G401.6 (cell line): ENCODE results near the gene CPB1.
A peak's percentile ranks its signal among the peaks of the same experiment; 100 is the strongest.

Source experiments
- FAIRE-seq: peaks from 2 replicates; lab custom pipeline; 2012; peaks lifted over from hg19 to GRCh38; lab: Jason Lieb, UNC

Gene CPB1

DNA sequence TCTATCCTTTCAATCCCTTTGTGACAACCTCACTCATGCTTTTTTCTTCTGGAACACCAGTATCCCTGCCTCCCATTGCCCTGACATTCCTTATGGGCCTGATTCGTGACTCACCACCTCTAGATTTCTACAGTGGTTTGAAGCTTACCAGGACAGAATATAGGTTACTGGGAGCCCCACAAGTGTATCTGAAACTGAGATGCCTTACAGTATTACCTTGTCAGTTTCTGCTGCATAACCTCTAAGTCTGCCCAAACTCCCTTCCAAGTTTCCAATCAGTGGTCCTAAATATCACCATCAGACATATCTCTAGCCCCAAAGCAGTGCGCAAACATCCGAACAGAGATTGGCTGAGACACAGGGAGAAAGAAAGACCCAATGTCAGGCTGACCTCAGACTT, 5.6 kb downstream of the CPB1 start:
- no peak for FAIRE-seq

DNA sequence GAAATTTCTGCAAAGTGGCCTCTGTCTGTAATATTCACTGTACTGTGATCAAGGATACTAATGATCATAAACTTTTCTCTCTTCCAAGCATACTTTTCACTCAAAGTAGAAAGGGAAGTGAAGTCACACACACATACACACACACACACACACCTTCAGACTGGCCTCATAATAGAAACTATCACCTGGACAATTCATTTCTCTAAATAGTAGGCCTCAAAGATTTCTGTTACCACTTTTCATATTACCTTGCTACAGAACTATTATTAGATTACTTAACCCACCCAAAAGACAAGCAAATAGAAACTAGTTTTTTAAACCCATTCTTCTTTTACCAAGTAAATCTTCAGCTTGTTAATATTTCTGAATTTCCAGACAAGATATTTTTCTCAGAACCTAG, 12.2 kb downstream of the CPB1 start:
- no peak for FAIRE-seq

DNA sequence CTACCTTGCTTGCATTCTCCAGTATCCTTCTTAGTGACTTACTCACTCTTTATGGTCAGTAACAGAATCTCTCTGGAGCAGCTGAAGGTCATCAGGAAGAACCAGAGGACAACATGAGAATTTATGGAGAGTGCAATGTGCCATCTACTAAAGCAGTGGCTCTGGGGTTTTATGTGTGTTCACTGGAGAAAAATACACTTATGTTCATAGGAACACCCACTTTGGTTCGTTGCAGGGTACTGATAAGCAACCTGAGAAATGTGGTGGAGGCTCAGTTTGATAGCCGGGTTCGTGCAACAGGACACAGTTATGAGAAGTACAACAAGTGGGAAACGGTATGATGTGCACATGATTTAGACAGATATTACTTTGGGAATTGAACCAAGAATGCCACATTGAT, 12.8 kb downstream of the CPB1 start:
- FAIRE-seq: no peak

DNA sequence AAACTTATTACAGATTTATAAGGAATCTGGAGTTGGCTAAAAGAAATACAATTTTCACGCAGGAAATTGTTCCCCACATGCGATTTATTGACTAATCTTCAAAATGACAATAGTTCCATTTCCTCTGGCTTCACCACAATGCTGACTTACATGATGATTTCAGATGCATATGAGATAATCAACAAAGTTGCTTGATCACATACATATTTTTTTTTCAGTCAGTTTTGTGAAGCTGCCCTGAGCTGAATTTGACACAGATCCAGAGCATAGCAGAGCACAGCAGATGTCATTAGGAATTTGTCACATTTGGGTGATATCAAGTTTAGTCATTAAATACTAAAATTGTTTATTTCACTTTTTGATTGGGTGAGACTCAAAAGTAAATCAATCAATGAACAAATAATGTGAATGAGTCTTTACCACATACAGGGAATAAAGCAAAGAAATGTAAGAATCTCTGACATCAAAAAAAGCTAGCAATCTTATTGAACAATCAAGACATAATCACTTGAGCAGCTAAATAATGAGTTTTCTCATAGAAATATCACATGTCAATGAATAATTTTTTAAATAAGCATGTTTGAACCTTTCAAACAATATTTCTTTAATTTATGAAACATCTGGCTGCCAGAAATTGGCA, 18.3 kb downstream of the CPB1 start:
- FAIRE-seq: no peak

DNA sequence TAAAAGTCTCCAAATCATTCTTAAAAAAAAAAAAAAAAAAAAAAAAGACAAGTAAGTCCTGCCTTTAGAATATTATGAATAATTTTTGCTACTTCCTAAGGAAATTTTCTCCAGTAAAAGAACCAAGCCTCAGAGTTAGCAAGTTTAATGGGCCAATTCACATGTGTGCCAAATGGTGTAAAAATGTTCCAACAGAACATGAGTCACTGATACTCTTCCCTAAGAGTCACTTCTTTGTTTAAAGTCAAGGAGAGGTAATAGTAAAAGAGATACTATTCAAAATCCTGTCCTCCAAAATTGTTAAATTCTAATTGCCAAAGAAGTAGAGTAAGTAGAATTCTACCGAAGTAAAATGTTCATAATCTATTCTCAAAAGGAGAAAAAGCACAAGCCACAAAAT, 19.7 kb downstream of the CPB1 start:
- FAIRE-seq: no peak

DNA sequence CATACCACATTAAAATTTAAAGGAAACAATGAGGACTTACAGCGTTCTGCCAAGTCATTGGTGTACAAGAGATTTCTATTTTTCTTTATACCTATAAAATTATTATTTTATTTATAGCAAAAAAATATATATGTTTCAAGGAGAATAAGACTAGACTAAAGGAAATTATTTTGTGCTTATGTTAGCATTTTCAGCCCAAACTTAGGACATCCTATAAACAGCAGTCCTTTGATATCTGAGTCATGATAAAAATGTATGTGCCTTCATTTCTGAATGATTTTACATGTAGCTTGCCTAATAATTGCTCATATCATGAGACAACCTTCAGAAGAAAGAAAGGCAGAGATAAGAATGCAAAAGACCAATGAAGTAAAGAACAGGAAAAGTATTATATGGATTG, 20.8 kb downstream of the CPB1 start:
- FAIRE-seq: no peak

DNA sequence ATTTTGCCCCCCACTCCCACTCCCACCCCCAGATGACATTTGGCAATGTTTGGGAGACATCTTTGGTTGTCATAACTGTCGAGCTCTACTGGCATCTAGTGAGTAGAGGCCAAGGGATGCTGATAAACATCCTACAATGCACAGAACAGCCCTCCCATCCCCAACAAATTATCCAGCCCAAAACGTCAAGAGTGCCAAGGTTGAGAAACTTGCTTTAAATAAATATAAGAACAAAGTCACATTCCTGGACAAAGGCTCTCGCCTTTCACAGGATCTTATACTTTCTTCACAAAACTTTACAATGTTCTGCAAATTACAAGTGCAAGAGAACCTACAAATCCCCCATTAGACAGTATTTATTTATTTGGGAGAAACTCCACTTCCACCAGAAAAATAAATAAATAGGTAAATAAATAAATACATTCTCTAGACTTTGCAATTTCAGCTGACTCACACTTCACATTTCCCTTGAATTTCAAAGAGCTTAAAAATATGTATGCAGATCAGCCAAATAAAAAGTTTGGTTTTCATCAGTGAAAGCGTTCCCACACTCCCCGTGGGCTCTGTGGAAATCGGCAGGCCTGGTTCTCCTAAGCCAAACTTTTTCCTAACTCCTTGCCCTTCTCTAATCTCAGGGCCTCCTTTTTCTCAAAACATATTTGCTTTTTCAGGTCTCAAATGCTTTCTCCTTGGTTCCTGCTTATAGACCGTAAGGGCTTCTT, 24.8 kb downstream of the CPB1 start:
- no peak for FAIRE-seq

DNA sequence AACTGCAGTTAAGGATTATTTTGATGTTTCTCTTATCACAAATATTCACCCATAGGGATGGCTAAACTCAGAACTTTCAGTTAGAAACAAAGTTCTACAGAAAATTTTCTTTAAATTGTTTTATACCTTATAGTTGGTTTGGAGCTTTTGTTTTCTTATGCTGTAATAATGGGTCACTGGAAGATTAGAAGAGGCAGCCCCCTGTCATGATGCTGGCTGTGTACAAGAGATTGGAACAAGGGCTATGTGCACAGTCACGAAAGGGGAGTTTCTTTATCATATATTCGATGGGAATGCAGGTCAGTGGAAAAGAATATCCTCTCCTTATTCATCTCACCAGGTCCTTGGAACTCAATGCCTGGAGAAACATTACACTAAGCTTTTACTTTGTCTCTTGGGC, 25.5 kb downstream of the CPB1 start:
- FAIRE-seq: no peak

DNA sequence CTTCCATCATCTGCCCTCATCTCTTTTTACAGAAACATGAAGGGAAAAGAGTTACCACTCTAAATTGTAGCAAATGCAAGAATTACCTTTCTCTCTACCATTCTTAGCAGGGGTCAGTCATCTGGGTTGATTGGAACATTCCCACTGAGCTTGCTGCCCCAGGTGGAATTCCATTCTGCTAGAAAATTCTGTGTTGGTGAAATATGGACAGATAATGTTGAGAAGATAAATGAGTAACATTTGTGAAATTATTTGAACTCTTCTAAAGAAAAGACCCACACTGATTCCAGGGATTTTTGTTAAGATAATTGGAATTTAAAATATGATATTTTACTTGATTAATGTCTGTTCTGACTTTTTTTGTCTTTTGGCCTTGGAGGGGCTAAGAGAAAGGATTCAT, 26.4 kb downstream of the CPB1 start:
- no peak for FAIRE-seq

DNA sequence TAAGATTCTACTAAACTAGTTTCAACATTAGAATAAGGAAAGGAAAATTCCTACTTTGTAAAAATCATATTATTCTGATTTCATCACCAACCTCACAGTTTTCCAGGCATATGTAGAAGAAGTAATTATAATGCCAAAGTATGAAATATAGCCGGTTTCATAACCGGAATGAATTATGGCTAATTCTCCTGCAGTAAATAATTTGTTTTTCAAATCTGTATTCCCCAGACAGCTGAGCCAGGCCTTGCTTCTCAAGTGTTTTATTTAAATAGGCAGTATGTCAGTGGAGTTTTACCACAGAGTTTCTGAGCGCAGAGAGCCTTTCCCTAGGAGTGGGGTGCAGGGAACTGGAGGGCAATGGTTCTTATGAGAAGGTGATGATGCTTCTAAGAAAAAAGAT, 28.8 kb downstream of the CPB1 start:
- no peak for FAIRE-seq

- FAIRE-seq: no peak
These were observed 29.7 kb downstream of the CPB1 start for GRCh38 chr3:148857316-148857715.

GRCh38 chr3:148861277-148861869, 33.8 kb downstream of the CPB1 start:
- peak; percentile 81 for FAIRE-seq

- FAIRE-seq: no peak
These were observed 35.7 kb downstream of the CPB1 start for GRCh38 chr3:148863297-148863696.

DNA sequence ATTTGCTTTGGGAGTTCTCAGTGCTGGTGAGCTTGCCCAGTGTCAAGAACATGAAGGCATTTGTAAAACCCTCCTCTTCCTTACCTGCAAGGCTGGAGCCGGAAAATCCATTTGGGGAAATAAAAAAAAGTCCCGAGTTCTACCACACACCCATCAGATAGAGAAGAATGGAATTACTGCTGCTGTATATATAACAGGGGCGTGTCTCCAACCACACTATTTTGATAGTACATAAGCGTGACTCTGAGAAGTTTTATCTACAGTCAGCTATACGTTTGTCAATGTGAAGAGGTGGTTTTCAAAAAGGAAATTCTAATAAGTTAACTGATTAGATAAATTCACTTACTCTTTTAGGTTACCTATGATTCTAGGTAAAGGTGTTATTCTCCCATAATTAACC, 36.2 kb downstream of the CPB1 start:
- FAIRE-seq: no peak

- FAIRE-seq: no peak
These were observed 37.4 kb downstream of the CPB1 start, which contains the start of gene CPA3 for GRCh38 chr3:148865049-148865448. Gene CPA3 (plus strand): TSS chr3:148865296. CDS start chr3:148865308, 12 bp downstream.

GRCh38 chr3:148866261-148866660, 38.6 kb downstream of the CPB1 start:
- FAIRE-seq: no peak

DNA sequence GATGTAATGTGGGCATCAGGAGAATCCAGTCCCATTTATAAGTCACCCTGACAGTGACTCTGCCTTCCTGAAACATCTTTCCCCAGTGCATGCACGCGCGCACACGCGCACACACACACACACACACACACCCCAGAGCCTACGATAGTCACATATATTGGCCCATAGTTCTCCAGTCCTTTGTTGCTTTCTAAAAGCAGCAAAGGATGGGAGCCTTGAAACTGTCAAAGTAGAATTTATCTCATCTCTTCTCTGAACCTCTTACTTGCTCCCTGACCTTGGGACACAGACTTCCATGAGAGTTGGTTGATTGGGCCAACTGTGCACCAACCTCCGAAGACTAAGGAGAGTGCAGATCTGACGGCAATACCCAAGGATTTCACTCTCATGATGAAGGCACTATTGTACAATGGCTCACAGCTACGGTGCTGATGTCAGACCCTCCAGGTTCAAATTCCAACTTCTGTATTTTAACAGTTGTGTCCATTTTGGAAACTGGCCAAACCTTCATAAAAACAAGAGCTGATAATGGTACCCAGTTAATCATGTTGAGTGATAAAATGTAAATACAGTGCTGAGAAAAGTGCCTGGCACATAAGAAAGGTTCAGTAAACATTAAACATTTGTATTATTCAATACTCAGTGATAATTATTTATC, 45.8 kb downstream of the CPB1 start:
- FAIRE-seq: no peak

GRCh38 chr3:148873977-148874376, 46.4 kb downstream of the CPB1 start:
- FAIRE-seq: no peak

GRCh38 chr3:148878095-148878494, 50.5 kb downstream of the CPB1 start:
- no peak for FAIRE-seq

DNA sequence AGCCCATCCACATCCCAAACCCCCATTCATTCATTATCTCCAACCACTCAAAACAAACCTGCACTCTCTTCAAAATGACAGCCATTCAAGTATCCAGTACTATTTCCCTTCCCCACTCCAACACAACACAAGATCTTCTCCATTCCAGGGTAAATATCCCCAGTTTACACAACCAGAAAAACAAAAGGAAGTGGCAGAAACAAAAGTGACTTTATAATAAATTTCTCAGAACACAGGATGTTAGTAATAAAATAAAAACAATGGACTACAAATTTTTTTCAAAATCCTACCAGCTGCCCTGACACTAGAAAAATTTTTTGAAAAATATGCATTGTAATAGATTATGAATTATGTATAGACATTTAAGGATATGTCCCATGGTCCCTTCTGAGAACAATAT, 51.6 kb downstream of the CPB1 start:
- no peak for FAIRE-seq

DNA sequence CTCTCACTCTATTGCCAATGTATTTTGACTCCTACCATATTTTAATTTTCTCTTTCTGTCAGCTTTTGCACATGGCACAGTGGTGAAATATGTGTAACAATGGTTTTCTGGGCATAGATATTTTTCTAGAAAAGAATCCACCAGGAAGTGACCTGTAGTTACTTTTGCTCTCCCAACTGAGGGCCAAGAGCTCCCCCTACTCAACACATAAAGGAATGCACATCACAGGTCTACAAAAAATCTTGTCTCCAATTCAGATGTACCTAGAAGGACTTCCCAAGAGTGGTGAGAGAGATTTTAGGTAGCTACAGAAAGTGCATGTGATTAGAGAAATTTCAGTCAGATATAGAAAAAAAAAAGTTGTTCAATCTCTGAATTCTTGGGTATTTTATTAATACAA, 53.1 kb downstream of the CPB1 start:
- FAIRE-seq: no peak

DNA sequence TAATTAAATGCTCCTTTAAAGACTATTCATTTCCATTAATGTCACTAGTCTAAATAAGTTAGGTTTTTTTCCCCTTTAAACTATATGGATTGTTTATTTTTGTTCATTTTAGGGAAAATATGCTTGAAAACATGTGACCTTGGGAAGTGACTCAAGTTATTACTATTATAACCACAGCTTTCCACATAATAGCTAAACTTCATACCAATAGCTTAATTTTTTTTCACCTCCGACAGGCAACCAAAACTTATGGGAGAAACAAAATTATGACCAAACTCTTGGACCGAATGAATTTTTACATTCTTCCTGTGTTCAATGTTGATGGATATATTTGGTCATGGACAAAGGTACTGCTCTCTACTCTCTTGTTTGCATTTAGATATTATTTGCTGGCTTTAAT, 53.7 kb downstream of the CPB1 start:
- no peak for FAIRE-seq

DNA sequence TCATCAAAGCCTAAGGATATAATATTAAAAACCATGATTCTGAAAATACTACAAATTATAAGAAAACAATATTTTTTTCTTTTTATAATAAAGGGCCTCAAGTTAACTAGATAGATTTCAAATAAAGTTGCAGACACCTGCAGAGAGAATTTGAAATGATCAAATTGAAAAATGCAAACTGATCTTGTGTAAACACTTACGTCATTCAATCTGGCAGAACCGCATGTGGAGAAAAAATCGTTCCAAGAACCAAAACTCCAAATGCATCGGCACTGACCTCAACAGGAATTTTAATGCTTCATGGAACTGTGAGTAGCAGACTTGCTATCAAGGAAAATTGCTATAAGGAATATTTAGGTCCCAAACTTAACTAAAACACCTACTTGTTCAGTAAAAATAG, 54.7 kb downstream of the CPB1 start:
- FAIRE-seq: no peak
